ENCODE data around the gene ATF6.

The ATF6 gene

GRCh38 chr1:161834967-161835550 lies 68.9 kb downstream of the ATF6 start:
- no peak for TF ChIP-seq CTCF (IDR thresholded peaks at IDR 0.05; ENCODE audit: unreplicated experiment in 3 of 3)
- peak overlapping the region in 1 of 3 experiments; percentile 30 for H3K27ac Mint-ChIP-seq
- no peak overlapping the region for H3K4me3 Mint-ChIP-seq
- no peaks in the 10 kb centered on the region for H3K27me3 Mint-ChIP-seq (ENCODE audit: low read depth)
- H3K4me1 Mint-ChIP-seq = no peaks in the 10 kb centered on the region
- peaks cover 10% of the 10 kb centered on the region for H3K9me3 Mint-ChIP-seq
- peaks cover 46% of the 10 kb centered on the region for H3K36me3 Mint-ChIP-seq (ENCODE audit: low read depth)

- H3K27me3 Mint-ChIP-seq (ENCODE audit: low read depth) = no peaks in the 10 kb centered on the region
- no peaks in the 10 kb centered on the region for H3K4me1 Mint-ChIP-seq
- no peak overlapping the region for H3K4me3 Mint-ChIP-seq
- no peak for TF ChIP-seq CTCF (IDR thresholded peaks at IDR 0.05; ENCODE audit: unreplicated experiment in 3 of 3)
- H3K27ac Mint-ChIP-seq = peak overlapping the region in 2 of 3 experiments; percentile 1 to 30
- peaks cover 39% of the 10 kb centered on the region for H3K36me3 Mint-ChIP-seq (ENCODE audit: low read depth)
- peaks cover 10% of the 10 kb centered on the region for H3K9me3 Mint-ChIP-seq
These were observed 69.9 kb downstream of the ATF6 start for GRCh38 chr1:161836018-161836417.

- peak overlapping the region in 1 of 3 experiments; percentile 31 for H3K27ac Mint-ChIP-seq
- H3K9me3 Mint-ChIP-seq = peaks cover 7% of the 10 kb centered on the region
- H3K27me3 Mint-ChIP-seq (ENCODE audit: low read depth) = no peaks in the 10 kb centered on the region
- no peak for TF ChIP-seq CTCF (IDR thresholded peaks at IDR 0.05; ENCODE audit: unreplicated experiment in 3 of 3)
- H3K4me1 Mint-ChIP-seq = no peaks in the 10 kb centered on the region
- H3K4me3 Mint-ChIP-seq = no peak overlapping the region
- peaks cover 37% of the 10 kb centered on the region for H3K36me3 Mint-ChIP-seq (ENCODE audit: low read depth)
These were observed 72.2 kb downstream of the ATF6 start for GRCh38 chr1:161838362-161838761.

- Mint-ChIP-seq H3K4me3 (no peak overlapping the region), H3K9me3 (peaks cover 2% of the 10 kb centered on the region), H3K4me1 (no peaks in the 10 kb centered on the region), H3K27me3 (ENCODE audit: low read depth) (no peaks in the 10 kb centered on the region), H3K27ac (peak overlapping the region in 1 of 3 experiments; percentile 31), H3K36me3 (ENCODE audit: low read depth) (peaks cover 37% of the 10 kb centered on the region)
- no peak for TF ChIP-seq CTCF (IDR thresholded peaks at IDR 0.05; ENCODE audit: unreplicated experiment in 3 of 3)
These were observed 72.8 kb downstream of the ATF6 start for GRCh38 chr1:161838885-161839284.

GRCh38 chr1:161839591-161839990 lies 73.5 kb downstream of the ATF6 start:
- no peak for TF ChIP-seq CTCF (IDR thresholded peaks at IDR 0.05; ENCODE audit: unreplicated experiment in 3 of 3)
- Mint-ChIP-seq H3K4me3 (no peak overlapping the region), H3K27me3 (ENCODE audit: low read depth) (no peaks in the 10 kb centered on the region), H3K9me3 (peaks cover 2% of the 10 kb centered on the region), H3K27ac (no peak overlapping the region), H3K36me3 (ENCODE audit: low read depth) (peaks cover 40% of the 10 kb centered on the region), H3K4me1 (no peaks in the 10 kb centered on the region)

GRCh38 chr1:161840363-161840762 lies 74.2 kb downstream of the ATF6 start:
- H3K4me3 Mint-ChIP-seq = no peak overlapping the region
- peaks cover 32% of the 10 kb centered on the region for H3K36me3 Mint-ChIP-seq (ENCODE audit: low read depth)
- H3K27me3 Mint-ChIP-seq (ENCODE audit: low read depth) = no peaks in the 10 kb centered on the region
- H3K4me1 Mint-ChIP-seq = no peaks in the 10 kb centered on the region
- H3K27ac Mint-ChIP-seq = no peak overlapping the region
- TF ChIP-seq CTCF (IDR thresholded peaks at IDR 0.05; ENCODE audit: unreplicated experiment in 3 of 3) = no peak
- no peaks in the 10 kb centered on the region for H3K9me3 Mint-ChIP-seq

All from nephron (organoid).